ENCODE results near the gene SLC6A6.

The SLC6A6 gene

DNA sequence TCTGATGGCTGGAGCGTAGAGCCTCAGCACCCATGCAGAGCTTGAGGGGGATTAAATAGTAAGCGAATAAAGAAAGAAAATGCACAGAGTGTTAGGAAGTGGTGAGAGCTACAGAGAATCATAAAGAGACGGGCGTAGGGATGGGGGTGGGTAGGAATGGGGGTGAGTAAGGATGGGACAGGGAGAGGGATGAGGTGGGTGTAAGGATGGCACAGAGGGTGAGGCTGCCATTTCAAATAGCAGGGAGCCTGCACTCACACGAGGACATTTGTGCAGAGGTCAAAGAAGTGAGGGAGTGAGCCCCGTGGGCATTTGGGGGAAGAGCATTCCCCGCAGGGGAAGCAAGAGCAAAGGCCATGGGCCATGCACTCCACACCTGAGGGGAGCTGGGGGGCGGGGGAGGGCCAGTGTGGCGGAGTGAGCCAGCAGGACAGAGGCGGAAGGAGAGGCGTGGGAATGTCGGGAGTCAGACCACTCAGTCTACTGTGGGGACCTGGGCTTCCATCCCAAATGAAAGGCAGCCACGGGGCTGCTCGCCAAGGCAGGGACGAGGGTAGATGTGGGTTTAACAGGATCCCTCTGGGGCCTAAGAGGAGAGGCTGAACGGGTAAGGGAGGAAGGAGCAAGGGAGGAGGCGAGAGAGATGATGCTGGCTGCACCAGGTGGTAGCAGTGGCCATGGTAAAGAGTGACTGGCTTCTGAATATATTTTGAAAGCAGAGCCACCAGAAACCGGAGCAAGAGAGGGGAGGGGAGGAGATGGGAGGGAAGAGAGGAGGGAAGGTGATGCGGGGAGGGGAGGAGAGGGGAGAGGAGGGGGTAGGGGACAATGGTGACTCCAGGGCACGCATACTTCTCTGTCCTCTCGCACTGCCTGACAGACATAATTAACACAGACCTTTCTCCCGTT is 35.2 kb upstream of the SLC6A6 start:
- in situ Hi-C loops (cut with HindIII; ENCODE audit: low sequenced_read_pairs) = no loop called here
- TF ChIP-seq, protein P1, sequence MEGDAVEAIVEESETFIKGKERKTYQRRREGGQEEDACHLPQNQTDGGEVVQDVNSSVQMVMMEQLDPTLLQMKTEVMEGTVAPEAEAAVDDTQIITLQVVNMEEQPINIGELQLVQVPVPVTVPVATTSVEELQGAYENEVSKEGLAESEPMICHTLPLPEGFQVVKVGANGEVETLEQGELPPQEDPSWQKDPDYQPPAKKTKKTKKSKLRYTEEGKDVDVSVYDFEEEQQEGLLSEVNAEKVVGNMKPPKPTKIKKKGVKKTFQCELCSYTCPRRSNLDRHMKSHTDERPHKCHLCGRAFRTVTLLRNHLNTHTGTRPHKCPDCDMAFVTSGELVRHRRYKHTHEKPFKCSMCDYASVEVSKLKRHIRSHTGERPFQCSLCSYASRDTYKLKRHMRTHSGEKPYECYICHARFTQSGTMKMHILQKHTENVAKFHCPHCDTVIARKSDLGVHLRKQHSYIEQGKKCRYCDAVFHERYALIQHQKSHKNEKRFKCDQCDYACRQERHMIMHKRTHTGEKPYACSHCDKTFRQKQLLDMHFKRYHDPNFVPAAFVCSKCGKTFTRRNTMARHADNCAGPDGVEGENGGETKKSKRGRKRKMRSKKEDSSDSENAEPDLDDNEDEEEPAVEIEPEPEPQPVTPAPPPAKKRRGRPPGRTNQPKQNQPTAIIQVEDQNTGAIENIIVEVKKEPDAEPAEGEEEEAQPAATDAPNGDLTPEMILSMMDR (IDR thresholded peaks at IDR 0.05; ENCODE audit: low read depth, low read length) = no peak
- no peak for DNase-seq (ENCODE audit: low read depth, low spot score)
- no peak overlapping the region for H3K4me3 ChIP-seq (ENCODE audit: low read depth, low read length)

DNA sequence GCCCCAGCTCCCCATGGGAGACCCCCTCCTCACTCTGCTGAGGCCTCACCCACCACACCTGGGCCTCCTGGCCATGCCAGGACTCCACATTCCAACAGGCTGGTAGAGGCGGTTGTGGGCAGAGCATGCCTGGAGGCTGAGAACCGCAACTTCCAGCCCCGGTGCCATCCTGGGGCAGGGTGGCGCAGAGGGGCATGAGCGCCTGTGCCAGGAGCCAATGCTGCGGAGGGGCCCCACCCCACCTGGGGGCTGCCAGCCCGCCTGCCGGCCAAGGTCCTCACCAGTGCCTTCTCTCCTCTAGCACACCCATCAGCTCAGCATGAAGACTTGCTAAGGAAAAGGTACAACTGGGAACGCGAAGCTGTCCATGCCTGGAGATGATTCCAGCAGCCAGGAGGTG is 34.3 kb upstream of the SLC6A6 start:
- in situ Hi-C loops (cut with HindIII; ENCODE audit: low sequenced_read_pairs) = no loop called here
- TF ChIP-seq, protein P1 (IDR thresholded peaks at IDR 0.05; ENCODE audit: low read depth, low read length) = no peak
- no peak overlapping the region for H3K4me3 ChIP-seq (ENCODE audit: low read depth, low read length)
- no peak for DNase-seq (ENCODE audit: low read depth, low spot score)

DNA sequence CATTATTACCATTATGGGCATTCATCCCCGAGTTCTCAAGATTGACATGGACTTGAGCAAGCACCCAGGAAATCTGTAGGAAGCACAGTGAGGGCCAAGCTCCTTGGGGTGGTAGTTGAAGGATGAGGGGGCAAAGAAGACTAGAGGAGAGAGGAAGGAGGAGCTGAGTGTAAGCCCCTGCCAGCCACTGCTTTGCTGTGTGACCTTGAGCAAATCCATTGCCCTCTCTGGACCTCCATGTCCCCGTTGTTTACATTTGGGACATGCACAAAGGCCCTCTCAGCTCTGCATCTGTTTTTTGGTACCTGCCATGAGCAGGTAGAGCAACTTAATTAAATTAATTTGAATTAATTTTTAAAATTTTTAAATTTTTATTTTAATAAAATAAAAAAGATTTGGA is 33.5 kb upstream of the SLC6A6 start:
- TF ChIP-seq, protein P1 (IDR thresholded peaks at IDR 0.05; ENCODE audit: low read depth, low read length) = no peak
- no peak for DNase-seq (ENCODE audit: low read depth, low spot score)
- in situ Hi-C loops (cut with HindIII; ENCODE audit: low sequenced_read_pairs) = no loop called here
- no peak overlapping the region for H3K4me3 ChIP-seq (ENCODE audit: low read depth, low read length)

DNA sequence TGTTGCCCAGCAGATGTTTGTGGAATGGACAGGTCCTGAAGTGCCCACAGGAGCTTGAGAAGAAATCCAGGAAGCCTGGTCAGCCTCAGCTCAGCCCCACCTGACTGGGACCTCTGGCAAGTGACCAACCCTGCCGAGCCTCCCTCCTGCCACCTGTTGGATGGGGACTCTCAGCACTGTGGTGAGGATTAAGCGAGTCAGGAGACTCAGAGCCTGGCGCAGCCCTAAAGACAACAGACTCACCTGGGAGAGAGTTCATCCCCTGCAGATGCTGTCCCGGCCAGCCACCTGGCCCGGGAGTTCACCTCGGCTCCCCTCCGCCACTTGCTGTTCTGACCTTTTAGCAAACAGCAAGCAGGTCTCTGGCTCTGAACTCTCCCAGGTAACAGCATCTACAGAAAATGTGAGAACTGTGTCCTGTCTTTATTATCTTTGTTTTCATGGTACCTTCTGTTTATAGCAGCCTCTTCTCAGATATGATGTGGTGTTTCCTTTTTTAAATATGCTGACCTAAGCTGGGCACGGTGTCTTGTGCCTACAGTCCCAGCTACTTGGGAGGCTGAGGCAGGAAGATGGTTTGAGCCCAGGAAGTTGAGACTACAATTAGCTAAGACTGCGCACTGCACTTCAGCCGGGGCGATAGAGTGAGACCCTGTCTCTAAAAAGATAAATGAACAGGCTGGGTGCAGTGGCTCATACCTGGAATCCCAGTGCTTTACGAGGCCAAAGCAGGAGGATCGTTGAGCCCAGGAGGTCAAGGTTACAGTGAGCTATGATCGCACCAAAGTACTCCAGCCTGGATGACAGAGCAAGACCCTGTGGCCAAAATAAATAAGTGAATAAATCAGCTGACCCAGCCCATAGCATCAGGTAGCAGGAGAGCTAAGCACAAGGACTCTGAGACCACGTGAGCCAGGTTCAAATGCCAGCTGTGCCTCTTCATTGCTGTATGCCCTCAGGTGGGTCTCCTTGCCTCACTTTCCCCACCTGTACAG is 32.4 kb upstream of the SLC6A6 start:
- DNase-seq (ENCODE audit: low read depth, low spot score) = no peak
- in situ Hi-C loops (cut with HindIII; ENCODE audit: low sequenced_read_pairs) = no loop called here
- H3K4me3 ChIP-seq (ENCODE audit: low read depth, low read length) = no peak overlapping the region
- TF ChIP-seq, protein P1 (IDR thresholded peaks at IDR 0.05; ENCODE audit: low read depth, low read length) = no peak

DNA sequence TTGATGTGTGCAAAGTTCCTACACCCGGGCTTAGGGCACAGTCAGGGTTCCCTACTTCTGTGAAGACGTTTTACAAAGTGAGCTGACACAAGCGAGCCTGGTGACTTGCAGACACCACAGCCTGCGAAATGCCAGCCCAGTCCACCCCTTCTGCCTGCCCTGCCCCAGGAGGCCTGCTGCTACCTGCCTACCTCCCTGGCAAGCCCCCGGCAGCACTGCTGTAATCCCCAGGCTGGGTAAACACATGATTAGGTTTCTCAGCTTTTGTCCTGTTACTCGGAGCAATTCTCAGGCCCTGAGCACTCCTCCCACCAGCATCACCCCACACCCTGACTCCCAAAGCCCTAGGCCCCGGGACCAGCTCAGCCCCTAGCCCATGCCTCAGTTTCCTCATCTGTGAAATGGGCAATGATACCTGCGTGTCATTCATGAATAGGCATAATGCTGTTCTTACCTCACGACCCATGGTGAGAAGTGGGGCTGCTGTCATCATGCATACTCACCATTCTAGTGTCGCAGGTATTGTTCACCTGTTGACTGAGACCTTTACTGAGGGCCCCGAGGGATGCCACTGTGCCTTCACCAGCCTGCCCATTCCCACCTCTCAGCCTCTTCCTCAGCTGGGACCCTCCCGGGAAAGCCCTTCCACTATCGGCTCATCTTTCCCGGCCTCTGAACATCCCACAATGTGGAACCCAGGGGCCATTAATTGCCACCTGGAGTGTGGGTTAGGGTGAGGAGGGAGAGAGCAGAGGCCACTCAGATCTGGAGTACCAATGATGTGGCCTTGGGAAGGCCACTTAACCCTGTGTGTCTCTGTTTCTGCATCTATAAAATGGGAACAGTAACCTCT is 31.5 kb upstream of the SLC6A6 start:
- DNase-seq (ENCODE audit: low read depth, low spot score) = no peak
- H3K4me3 ChIP-seq (ENCODE audit: low read depth, low read length) = no peak overlapping the region
- TF ChIP-seq, protein P1 (IDR thresholded peaks at IDR 0.05; ENCODE audit: low read depth, low read length) = no peak
- in situ Hi-C loops (cut with HindIII; ENCODE audit: low sequenced_read_pairs) = no loop called here
